ENCODE results near the gene PIH1D1.

The PIH1D1 gene

DNA sequence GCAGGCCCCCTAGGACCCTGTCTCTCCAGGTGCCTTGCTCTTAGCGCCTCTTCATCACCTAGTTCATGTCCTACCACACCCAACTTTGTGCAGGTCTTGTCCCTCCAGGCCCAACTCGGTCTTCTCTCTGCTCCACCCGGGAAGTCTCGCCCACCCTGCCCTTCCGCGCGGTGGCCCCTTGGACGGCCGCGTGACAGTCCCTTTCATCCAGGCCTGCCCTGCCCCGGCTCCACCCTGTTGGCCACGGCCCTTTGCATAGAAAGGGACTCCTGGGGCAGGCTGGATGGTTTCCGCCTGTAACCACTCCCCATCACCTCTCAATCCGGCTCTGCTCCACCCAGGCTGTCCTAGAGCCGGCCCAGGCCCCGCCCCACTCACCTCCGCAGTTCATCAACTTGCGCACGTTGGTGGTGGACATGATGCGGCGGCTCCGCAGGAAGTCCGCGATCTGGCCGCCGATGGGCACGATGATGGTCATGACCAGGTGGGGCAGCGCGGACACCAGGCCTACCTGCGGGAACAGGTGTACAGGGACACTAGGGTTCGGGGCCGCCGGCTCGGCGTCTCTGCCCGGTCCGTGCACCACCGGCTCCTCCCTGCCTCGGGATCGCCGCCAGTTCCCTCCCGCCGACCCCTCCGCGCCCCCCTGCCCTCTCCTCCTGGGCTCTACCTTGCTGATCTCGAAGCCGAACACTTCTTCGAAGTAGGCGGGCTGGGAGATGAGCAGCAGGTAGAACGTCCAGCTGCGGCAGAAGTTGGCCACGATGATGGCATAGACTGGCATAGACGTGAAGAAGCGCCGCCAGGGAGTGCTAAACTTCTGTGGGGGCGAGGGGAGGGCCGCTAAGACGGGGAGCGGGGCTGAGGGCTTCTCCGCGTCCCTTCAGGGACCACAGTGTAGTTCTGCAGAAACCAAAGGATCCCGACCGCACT, 19.2 kb downstream of the PIH1D1 start:
- no peak for DNase-seq

- DNase-seq = no peak
Observed at GRCh38 chr19:49431330-49431749, 20.3 kb downstream of the PIH1D1 start.

GRCh38 chr19:49430678-49431329, 20.8 kb downstream of the PIH1D1 start:
- DNase-seq = peak; percentile 4 to 27

GRCh38 chr19:49430172-49430677, 21.4 kb downstream of the PIH1D1 start:
- no peak for DNase-seq

DNA sequence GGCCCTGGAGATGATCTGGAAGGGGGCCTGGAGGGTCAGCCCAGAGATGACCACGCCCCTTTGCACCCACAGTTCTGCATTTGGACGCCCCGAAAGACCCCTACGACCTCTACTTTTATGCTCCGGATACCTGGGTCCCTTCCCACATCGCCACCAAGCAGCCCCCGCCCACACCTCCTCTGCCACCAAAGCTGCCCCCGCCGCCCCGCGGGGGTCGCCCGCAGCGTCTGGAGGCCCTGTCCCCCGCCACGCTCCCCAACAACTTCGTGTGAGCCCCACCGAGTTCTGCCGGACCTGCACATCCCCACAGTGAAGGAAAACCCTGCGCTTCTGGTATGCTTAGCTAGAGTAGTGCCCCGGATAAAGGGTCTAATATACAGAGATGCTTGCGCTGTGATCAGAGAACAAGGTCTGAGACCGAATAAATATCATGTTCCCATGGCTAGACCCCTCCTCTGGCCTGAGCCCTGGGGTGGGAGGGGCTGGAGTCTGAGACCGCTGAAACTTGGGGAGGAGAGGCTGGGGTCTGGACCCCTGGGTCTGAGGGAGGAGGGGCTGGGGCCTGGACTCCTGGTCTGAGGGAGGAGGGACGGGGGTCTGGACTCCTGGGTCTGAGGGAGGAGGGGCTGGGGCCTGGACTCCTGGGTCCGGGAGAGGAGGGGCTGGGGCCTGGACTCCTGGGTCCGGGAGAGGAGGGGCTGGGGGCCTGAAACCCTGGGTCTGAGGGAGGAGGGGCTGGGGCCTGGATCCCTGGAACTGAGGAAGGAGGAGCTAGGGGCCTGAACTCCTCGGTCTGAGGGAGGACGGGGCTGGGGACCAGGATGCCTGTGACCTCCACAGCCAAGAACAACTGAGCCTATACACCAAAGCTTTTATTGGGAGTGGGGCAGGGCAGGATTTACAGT, 22.8 kb downstream of the PIH1D1 start:
- no peak for DNase-seq

DNA sequence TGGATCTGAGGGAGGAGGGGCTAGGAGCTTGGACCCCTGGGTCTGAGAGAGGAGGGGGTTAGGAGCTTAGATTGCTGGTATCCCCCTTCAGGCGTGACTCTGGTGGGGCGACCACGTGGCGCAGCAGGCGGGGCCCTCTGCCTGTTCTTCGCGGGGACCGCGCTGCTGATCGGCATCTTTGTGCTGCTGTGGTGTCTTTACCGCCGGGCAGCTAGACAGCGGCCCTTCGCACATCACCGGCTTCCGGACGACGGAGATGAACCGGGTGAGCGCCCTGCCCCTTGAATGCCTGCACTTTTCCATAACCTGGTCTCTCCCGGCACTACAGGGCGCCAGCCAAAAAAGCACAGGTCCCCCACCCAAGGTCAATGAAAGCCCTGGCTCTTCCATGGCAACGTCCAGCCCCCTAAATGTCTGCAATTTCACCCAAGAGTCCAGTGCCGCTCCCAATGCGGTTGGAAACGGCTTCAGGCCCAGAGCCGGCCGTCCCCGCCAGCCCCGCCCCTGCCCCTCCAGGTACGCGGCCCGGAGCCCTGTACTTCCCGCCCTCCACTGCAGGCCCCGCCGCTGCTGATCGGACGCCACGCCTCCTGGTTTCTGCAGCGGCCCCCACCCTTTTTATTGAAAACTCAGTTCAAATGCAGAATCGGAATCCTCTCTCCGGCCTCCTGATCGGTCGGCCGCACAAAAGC, 23.6 kb downstream of the PIH1D1 start:
- DNase-seq = no peak

GRCh38 chr19:49427339-49427738, 24.3 kb downstream of the PIH1D1 start:
- DNase-seq = no peak

- DNase-seq = no peak
Observed at GRCh38 chr19:49425922-49426592, 25.6 kb downstream of the PIH1D1 start.

DNA sequence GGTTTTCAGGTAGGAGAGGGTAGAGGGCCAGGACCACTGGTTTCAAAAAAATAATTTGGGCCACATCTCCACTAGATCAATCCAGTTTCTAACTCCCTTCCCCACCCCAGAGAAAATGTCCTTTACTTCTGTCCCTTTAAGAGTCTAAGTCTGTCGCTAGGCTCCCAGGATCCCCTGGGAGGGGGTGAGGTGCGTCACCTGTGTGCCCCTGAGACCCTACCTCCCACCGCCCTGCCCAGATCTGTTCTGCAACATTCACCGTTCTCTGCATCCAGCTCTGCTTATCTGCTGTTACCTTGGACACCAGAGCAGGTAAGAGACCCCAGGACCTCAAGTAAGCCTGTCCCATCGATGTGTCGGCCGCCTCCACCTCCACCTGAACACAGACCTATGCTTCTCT, 26.4 kb downstream of the PIH1D1 start, which contains the start of gene GFY:
Gene GFY, plus strand, starts transcription at position 211 of the 400 bp plus-strand sequence. CDS start 1,043 bp downstream, outside the sequence.
- DNase-seq = no peak

DNA sequence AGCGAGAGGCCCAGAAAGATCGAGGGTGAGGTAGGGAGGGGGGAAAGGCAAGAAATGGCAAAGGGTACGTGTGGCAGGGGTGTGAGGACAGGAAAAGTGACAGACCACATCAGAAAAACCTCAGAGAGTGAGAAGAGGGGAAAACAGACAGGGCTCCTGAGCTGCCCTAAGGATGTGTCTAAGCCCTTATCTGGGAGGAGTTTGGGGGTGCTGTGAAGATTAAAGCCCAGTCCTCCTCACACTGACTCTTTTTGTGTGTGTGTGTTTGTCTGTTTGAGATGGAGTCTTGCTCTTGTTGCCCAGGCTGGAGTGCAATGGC, 27.7 kb downstream of the PIH1D1 start:
- no peak for DNase-seq

DNA sequence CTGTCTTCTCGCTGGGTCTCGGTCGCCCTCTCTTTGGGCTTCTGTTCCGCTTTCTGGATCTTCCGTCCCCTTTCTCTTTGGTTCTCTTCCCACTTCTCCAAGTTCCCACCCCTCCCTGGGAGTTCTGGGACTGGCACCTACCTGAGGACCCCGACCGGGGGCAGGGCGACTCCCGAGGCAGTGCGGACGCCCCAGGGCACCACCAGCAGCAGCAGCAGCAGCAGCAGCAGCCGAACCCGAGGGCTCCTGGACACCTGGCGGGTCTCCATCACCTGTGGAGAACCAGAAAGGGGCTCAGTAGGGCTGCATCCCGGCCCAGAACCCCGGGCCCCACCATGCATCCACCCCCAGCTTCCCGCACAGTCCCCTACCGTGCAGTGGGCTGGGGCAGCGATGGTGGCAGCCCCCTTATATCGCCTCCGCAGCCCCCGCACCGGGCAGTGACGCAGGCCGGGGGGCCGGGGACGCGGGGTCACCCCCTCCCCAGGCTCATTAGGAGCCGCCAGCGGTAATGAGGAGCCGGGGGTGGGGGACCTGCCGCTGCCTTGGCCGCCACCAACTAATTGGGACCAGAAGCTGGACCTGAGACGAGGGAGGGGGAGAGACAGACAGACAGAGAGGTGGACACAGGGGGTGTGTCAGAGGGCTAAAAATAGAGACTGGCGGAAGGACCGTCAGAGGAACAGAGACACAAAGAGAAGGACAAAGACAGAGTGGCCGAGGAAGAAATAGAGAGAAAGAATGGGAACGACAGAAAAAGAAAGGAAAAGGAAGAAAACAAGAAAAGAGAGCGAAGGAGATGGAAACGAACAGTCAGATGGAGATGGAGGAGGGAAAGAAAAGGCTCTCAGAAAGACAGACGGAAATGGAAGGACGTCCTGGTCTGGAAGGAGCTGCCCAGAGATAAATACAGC, 28.3 kb downstream of the PIH1D1 start, which contains the start of gene PTH2:
Gene PTH2, minus strand, starts transcription at position 371 of the 914 bp plus-strand sequence. Its CDS starts 102 bp downstream, at position 269.
- no peak for DNase-seq

GRCh38 chr19:49422407-49423070, 29.1 kb downstream of the PIH1D1 start:
- peak; percentile 34 to 62 for DNase-seq

GRCh38 chr19:49421878-49422202, 29.8 kb downstream of the PIH1D1 start:
- no peak for DNase-seq

DNA sequence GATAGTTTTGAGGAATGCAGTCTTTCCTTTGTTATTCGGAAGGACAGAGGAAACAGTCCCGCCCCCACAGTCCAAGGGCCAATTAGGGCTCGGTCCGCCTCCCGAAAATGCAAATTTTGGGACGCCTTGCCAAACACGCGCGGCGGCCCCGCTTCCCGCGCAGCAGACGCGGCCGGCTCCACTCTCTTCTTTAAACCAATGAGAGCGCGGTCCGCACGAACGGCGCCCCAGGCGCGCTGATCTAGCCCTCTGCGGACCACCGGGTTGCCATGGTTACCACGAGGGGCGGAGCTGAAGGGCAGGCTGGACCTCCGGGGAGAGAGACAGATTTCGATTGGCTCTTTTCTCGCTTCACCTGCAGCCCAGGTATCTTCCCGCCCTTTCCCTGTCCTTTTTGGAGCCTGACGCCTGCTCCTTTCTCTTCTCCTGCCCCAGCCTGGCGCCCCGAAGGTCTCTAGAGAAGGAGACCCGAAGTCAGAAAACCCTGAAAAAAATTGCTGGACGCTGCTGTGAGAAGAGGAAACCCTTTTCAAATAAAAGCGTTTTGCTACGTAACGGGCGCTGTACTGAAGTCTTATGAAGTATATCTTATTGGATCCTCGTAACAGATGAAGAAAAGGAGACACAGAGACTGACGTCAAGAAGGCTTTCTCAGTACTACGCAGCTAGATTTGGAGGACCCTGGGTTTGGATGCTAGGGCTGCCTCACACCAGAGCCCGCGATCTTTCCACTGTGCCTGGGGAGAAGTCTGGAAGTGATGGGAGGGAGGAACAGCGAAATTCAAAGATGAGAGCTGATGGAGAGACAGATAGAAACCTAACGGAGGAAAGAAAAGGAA, 30.4 kb downstream of the PIH1D1 start:
- peak; percentile 59 to 74 for DNase-seq

GRCh38 chr19:49420227-49420626, 31.4 kb downstream of the PIH1D1 start:
- no peak for DNase-seq

DNA sequence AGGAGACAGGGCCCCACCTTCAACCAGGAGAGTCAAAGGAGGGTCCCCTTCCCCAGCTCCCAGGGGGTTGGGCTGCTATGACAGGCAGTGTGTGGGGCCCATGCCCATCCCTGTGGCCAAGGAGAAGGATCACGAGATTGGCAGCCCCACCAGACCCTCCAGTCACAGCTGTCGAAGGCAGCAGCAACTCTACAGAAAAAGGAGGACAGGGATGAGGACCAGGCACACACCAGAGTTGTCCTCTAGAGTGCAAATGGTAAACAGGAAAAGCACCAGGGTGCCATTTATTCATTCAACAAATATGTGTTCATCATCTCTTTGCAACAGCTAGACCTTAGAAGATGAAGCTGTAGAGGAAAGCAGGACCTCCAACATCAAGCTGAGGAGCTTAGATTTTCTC, 32.4 kb downstream of the PIH1D1 start:
- no peak for DNase-seq

GRCh38 chr19:49418511-49418910, 33.1 kb downstream of the PIH1D1 start:
- DNase-seq = no peak

- no peak for DNase-seq
Observed at GRCh38 chr19:49417088-49417487, 34.5 kb downstream of the PIH1D1 start.

- no peak for DNase-seq
Observed at GRCh38 chr19:49415810-49416200, 35.8 kb downstream of the PIH1D1 start.

Data from inflammatory macrophage (primary cell).